Measurements from ENCODE around the gene MITF. TPM values are rescaled to one million over a fixed set of nuclear protein-coding genes. Genes with fewer than 3 reads are reported as not detected.

MITF gene
- total RNA-seq, 4 donors from 2014 or later, result 2.1 to 9.1 (median 4.7) TPM

GRCh38 chr3:69710153-69710977 lies 28.9 kb upstream of the MITF start:
- no peak for TF ChIP-seq POLR2A (IDR thresholded peaks at IDR 0.05)
- TF ChIP-seq CTCF (IDR thresholded peaks at IDR 0.05), result no peak
- no peaks in the 10 kb centered on the region for H3K27me3 ChIP-seq
- H3K4me1 ChIP-seq, result no peaks in the 10 kb centered on the region
- H3K27ac ChIP-seq, result no peak overlapping the region
- DNase-seq, result no peak
- H3K36me3 ChIP-seq, result no peaks in the 10 kb centered on the region
- H3K9me3 ChIP-seq, result no peaks in the 10 kb centered on the region
- no peak overlapping the region for H3K4me3 ChIP-seq

GRCh38 chr3:69712269-69712668 lies 27.0 kb upstream of the MITF start:
- Histone ChIP-seq H3K36me3 (no peaks in the 10 kb centered on the region), H3K27ac (no peak overlapping the region), H3K27me3 (no peaks in the 10 kb centered on the region), H3K4me1 (no peaks in the 10 kb centered on the region), H3K9me3 (no peaks in the 10 kb centered on the region), H3K4me3 (no peak overlapping the region)
- no peak for TF ChIP-seq CTCF (IDR thresholded peaks at IDR 0.05)
- TF ChIP-seq POLR2A (IDR thresholded peaks at IDR 0.05), result no peak
- no peak for DNase-seq

GRCh38 chr3:69712933-69713332 lies 26.3 kb upstream of the MITF start:
- no peak overlapping the region for H3K4me3 ChIP-seq
- H3K9me3 ChIP-seq, result no peaks in the 10 kb centered on the region
- no peaks in the 10 kb centered on the region for H3K4me1 ChIP-seq
- H3K27ac ChIP-seq, result no peak overlapping the region
- H3K27me3 ChIP-seq, result no peaks in the 10 kb centered on the region
- no peak for DNase-seq
- TF ChIP-seq POLR2A (IDR thresholded peaks at IDR 0.05), result no peak
- no peak for TF ChIP-seq CTCF (IDR thresholded peaks at IDR 0.05)
- H3K36me3 ChIP-seq, result no peaks in the 10 kb centered on the region

- no peak overlapping the region for H3K4me3 ChIP-seq
Measured at GRCh38 chr3:69715204-69715603, 24.1 kb upstream of the MITF start.

GRCh38 chr3:69716119-69716518 lies 23.1 kb upstream of the MITF start:
- Histone ChIP-seq H3K27me3 (no peaks in the 10 kb centered on the region), H3K4me3 (no peak overlapping the region), H3K9me3 (no peaks in the 10 kb centered on the region), H3K27ac (no peak overlapping the region), H3K4me1 (no peaks in the 10 kb centered on the region), H3K36me3 (no peaks in the 10 kb centered on the region)
- no peak for DNase-seq
- TF ChIP-seq POLR2A (IDR thresholded peaks at IDR 0.05) (no peak), CTCF (IDR thresholded peaks at IDR 0.05) (no peak)

More at GRCh38 chr3:69715204-69715603, 24.1 kb upstream of the MITF start:
- no peak for DNase-seq
- Histone ChIP-seq H3K27ac (no peak overlapping the region), H3K4me1 (no peaks in the 10 kb centered on the region), H3K36me3 (no peaks in the 10 kb centered on the region), H3K9me3 (no peaks in the 10 kb centered on the region), H3K27me3 (no peaks in the 10 kb centered on the region)
- no peak for TF ChIP-seq POLR2A (IDR thresholded peaks at IDR 0.05)
- TF ChIP-seq CTCF (IDR thresholded peaks at IDR 0.05), result no peak
